ENCODE results near the gene CLTB.
"Not testable (repeated sequence)": the region's sequence is repeated elsewhere in the genome, so short reads cannot be mapped to it uniquely, and the experiment has no call there.

Gene CLTB

GRCh38 chr5:176427971-176428370, 11.6 kb upstream of the CLTB start:
- DNase-seq (ENCODE audit: low read depth in 2 of 2), result no peak

GRCh38 chr5:176426876-176427275, 10.5 kb upstream of the CLTB start:
- no peak for DNase-seq (ENCODE audit: low read depth in 2 of 2)

- DNase-seq (ENCODE audit: low read depth in 2 of 2), result no peak
Measured at GRCh38 chr5:176425791-176426190, 9.5 kb upstream of the CLTB start.

GRCh38 chr5:176425138-176425537, 8.8 kb upstream of the CLTB start:
- no peak for DNase-seq (ENCODE audit: low read depth in 2 of 2)

GRCh38 chr5:176424181-176424580, 7.8 kb upstream of the CLTB start:
- no peak for DNase-seq (ENCODE audit: low read depth in 2 of 2)

GRCh38 chr5:176420972-176421544, 4.7 kb upstream of the CLTB start:
- DNase-seq (ENCODE audit: low read depth in 2 of 2), result no peak

GRCh38 chr5:176420086-176420485, 3.7 kb upstream of the CLTB start:
- DNase-seq (ENCODE audit: low read depth in 2 of 2), result no peak

GRCh38 chr5:176418251-176418650, 1.9 kb upstream of the CLTB start:
- no peak for DNase-seq (ENCODE audit: low read depth in 2 of 2)

GRCh38 chr5:176416965-176417364, 626 bp upstream of the CLTB start:
- DNase-seq (ENCODE audit: low read depth in 2 of 2), result no peak

- DNase-seq (ENCODE audit: low read depth in 2 of 2), result no peak
Measured at GRCh38 chr5:176415240-176415951, 943 bp downstream of the CLTB start.

GRCh38 chr5:176414704-176415103, 1.6 kb downstream of the CLTB start:
- no peak for DNase-seq (ENCODE audit: low read depth in 2 of 2)

- DNase-seq (ENCODE audit: low read depth in 2 of 2), result no peak
Measured at GRCh38 chr5:176413709-176414191, 2.6 kb downstream of the CLTB start.

GRCh38 chr5:176413255-176413565, 3.1 kb downstream of the CLTB start:
- DNase-seq (ENCODE audit: low read depth in 2 of 2), result no peak

- no peak for DNase-seq (ENCODE audit: low read depth in 2 of 2)
Measured at GRCh38 chr5:176412517-176413254, 3.7 kb downstream of the CLTB start.

- no peak for DNase-seq (ENCODE audit: low read depth in 2 of 2)
Measured at GRCh38 chr5:176410486-176411180, 5.7 kb downstream of the CLTB start.

- no peak for DNase-seq (ENCODE audit: low read depth in 2 of 2)
Measured at GRCh38 chr5:176409765-176410164, 6.6 kb downstream of the CLTB start.

GRCh38 chr5:176408590-176408989, 7.7 kb downstream of the CLTB start:
- no peak for DNase-seq (ENCODE audit: low read depth in 2 of 2)

GRCh38 chr5:176408252-176408573, 8.1 kb downstream of the CLTB start:
- DNase-seq (ENCODE audit: low read depth in 2 of 2), result not testable (repeated sequence)

GRCh38 chr5:176407456-176408251, 8.7 kb downstream of the CLTB start:
- DNase-seq (ENCODE audit: low read depth in 2 of 2), result no peak

GRCh38 chr5:176406436-176407052, 9.8 kb downstream of the CLTB start:
- no peak for DNase-seq (ENCODE audit: low read depth in 2 of 2)
